ENCODE data around the gene HGFAC. TPM values are rescaled to one million over a fixed set of nuclear protein-coding genes. Genes with fewer than 3 reads are reported as not detected.

Gene HGFAC
- total RNA-seq, 1 experiment from 2014 or later: 0.37 TPM

GRCh38 chr4:3468154-3468553 lies 26.4 kb downstream of the HGFAC start:
- Histone ChIP-seq H3K79me2 (ENCODE audit: insufficient read depth, low read length) (no peaks in the 10 kb centered on the region), H3K27ac (ENCODE audit: insufficient read length, low read depth, low read length) (no peak overlapping the region), H3K56ac (ENCODE audit: insufficient read length, low read depth, low read length) (no peak overlapping the region), H2BK12ac (ENCODE audit: insufficient read length, low read depth, low read length) (no peak overlapping the region), H3K23me2 (ENCODE audit: insufficient read length, low read depth, low read length, poor library complexity, severe bottlenecking) (no peaks in the 10 kb centered on the region), H4K5ac (ENCODE audit: insufficient read length, low read depth, low read length) (no peak overlapping the region), H3T11ph (ENCODE audit: low read length) (no peak overlapping the region), H3K18ac (ENCODE audit: insufficient read length, low read depth, low read length) (no peak overlapping the region), H3K9me3 (ENCODE audit: control insufficient read depth, low read depth, low read length) (no peaks in the 10 kb centered on the region), H3K14ac (ENCODE audit: insufficient read depth, low read length) (no peak overlapping the region), H2AK5ac (ENCODE audit: insufficient read length, low read length) (no peak overlapping the region), H4K8ac (replicated peaks; ENCODE audit: insufficient read length, low read depth, low read length) (no peak overlapping the region), H2BK20ac (ENCODE audit: low read depth, low read length, poor library complexity, severe bottlenecking) (no peak overlapping the region), H2AFZ (ENCODE audit: low read length) (no peak overlapping the region), H2BK15ac (ENCODE audit: low read depth, low read length) (no peak overlapping the region), H2BK120ac (ENCODE audit: low read depth, low read length, poor library complexity, severe bottlenecking) (no peak overlapping the region), H3K4me2 (ENCODE audit: insufficient read depth, insufficient read length, low read length) (no peak overlapping the region), H3K79me1 (ENCODE audit: insufficient read depth, low read depth, low read length, poor library complexity, severe bottlenecking) (no peaks in the 10 kb centered on the region), H3K4me1 (ENCODE audit: insufficient read depth, low read length) (no peaks in the 10 kb centered on the region), H4K20me1 (ENCODE audit: control insufficient read depth, insufficient read depth, insufficient read length) (no peaks in the 10 kb centered on the region), H3K23ac (ENCODE audit: insufficient read length, low read depth, low read length) (no peak overlapping the region), H4K91ac (ENCODE audit: insufficient read length, low read depth, low read length) (no peak overlapping the region), H3K27me3 (ENCODE audit: insufficient read depth, low read length) (peaks cover 6% of the 10 kb centered on the region; the same call in 1 of the 2 replicates), H3K9ac (ENCODE audit: extremely low read depth, insufficient read length, low read length) (no peak overlapping the region), H2BK5ac (ENCODE audit: insufficient read length, low read length) (no peak overlapping the region), H3K4ac (ENCODE audit: low read depth, low read length) (no peak overlapping the region)
- Mint-ChIP-seq H3K36me3 (ENCODE audit: insufficient read depth in 1 of 3, low read depth in 3 of 3) (no peaks in the 10 kb centered on the region), H3K27ac (no peak overlapping the region), H3K4me3 (no peak overlapping the region), H3K4me1 (peaks cover 4 to 6% of the 10 kb centered on the region in 2 experiments; a peak in 1 of 4 replicates), H3K9me3 (no peaks in the 10 kb centered on the region), H3K27me3 (ENCODE audit: low read depth) (peaks cover 59% of the 10 kb centered on the region)
- DNase-seq: no peak
- no CpG with 5 or more reads among the region's 10 CpGs for WGBS (ENCODE audit: extremely low coverage, insufficient read length, low lambda C conversion rate)
- no peak for TF ChIP-seq CTCF (conservative IDR thresholded peaks at IDR 0.05)

Data from H9 (cell line).